C4-2B (cell line): Measurements from ENCODE around the gene NAT10.
A peak's percentile ranks its signal among the peaks of the same experiment; 100 is the strongest.
"Not testable (repeated sequence)": the region's sequence is repeated elsewhere in the genome, so short reads cannot be mapped to it uniquely, and the experiment has no call there.

Experiments
- H3K27ac ChIP-seq: fragments of 450-650 bp; 2 replicates; pipeline ENCODE4 v1.5.1; 2017
- CTCF ChIP-seq: fragments of 450-650 bp; conservative IDR thresholded peaks from 2 replicates; pipeline ENCODE4 v1.5.1; 2017; ENCODE audit warnings: mild to moderate bottlenecking
- ZFX ChIP-seq: fragments of 450-650 bp; IDR thresholded peaks from 2 replicates; pipeline ENCODE4 v1.6.1; 2017

NAT10 gene

GRCh38 chr11:34086554-34087283 is 18.7 kb upstream of the NAT10 start:
- TF ChIP-seq ZFX: no peak
- no peak for TF ChIP-seq CTCF
- no peak overlapping the region for H3K27ac ChIP-seq

- no peak for TF ChIP-seq CTCF
- no peak for TF ChIP-seq ZFX
- H3K27ac ChIP-seq: no peak overlapping the region
These were observed 13.6 kb upstream of the NAT10 start for GRCh38 chr11:34091825-34092224.

GRCh38 chr11:34094900-34095299 is 10.5 kb upstream of the NAT10 start:
- H3K27ac ChIP-seq: not testable (repeated sequence)

GRCh38 chr11:34098813-34099212 is 6.6 kb upstream of the NAT10 start:
- TF ChIP-seq CTCF (no peak), ZFX (no peak)
- H3K27ac ChIP-seq: no peak overlapping the region

- TF ChIP-seq ZFX (no peak), CTCF (no peak)
- H3K27ac ChIP-seq: peak overlapping the region; percentile 90
These were observed 750 bp upstream of the NAT10 start for GRCh38 chr11:34104680-34105078.

- H3K27ac ChIP-seq: peak overlapping the region; percentile 90
- TF ChIP-seq ZFX (0 out of 2 replicates have a peak, but pooled peaks have one; percentile 28), CTCF (no peak)
These were observed 602 bp downstream of the NAT10 start for GRCh38 chr11:34105957-34106504.

GRCh38 chr11:34111722-34112270 is 6.4 kb downstream of the NAT10 start:
- H3K27ac ChIP-seq: no peak overlapping the region
- no peak for TF ChIP-seq CTCF
- TF ChIP-seq ZFX: no peak

GRCh38 chr11:34114014-34114413 is 8.6 kb downstream of the NAT10 start:
- no peak for TF ChIP-seq CTCF
- TF ChIP-seq ZFX: no peak
- H3K27ac ChIP-seq: no peak overlapping the region
